Measurements from ENCODE around the gene PPP1R9A. TPM values are rescaled to one million over a fixed set of nuclear protein-coding genes. Genes with fewer than 3 reads are reported as not detected.

The PPP1R9A gene
- polyA plus RNA-seq, 1 experiment: 0.02 TPM

- no peak for DNase-seq (ENCODE audit: low read depth, low spot score)
- no peaks in the 10 kb centered on the region for H3K27me3 ChIP-seq (ENCODE audit: control insufficient read depth, insufficient read depth, low read length)
- TF ChIP-seq CTCF (IDR thresholded peaks at IDR 0.05; ENCODE audit: low read depth, low read length): no peak
- H3K9me3 ChIP-seq (ENCODE audit: control insufficient read depth, insufficient read depth, low read length): no peaks in the 10 kb centered on the region
- ChIA-PET POLR2A (no interaction called here), CTCF (no interaction called here)
- H3K4me3 ChIP-seq (ENCODE audit: low read depth, low read length): no peak overlapping the region
- H3K27ac ChIP-seq (ENCODE audit: low read depth, low read length): no peak overlapping the region
Measured at GRCh38 chr7:95052566-95053094, 145.2 kb downstream of the PPP1R9A start.

GRCh38 chr7:95054386-95054785 is 147.0 kb downstream of the PPP1R9A start:
- ChIA-PET POLR2A (no interaction called here), CTCF (no interaction called here)
- TF ChIP-seq CTCF (IDR thresholded peaks at IDR 0.05; ENCODE audit: low read depth, low read length): no peak
- DNase-seq (ENCODE audit: low read depth, low spot score): no peak
- Histone ChIP-seq H3K4me3 (ENCODE audit: low read depth, low read length) (no peak overlapping the region), H3K27ac (ENCODE audit: low read depth, low read length) (no peak overlapping the region), H3K27me3 (ENCODE audit: control insufficient read depth, insufficient read depth, low read length) (no peaks in the 10 kb centered on the region), H3K9me3 (ENCODE audit: control insufficient read depth, insufficient read depth, low read length) (no peaks in the 10 kb centered on the region)

GRCh38 chr7:95055295-95055694 is 147.9 kb downstream of the PPP1R9A start:
- no peak for TF ChIP-seq CTCF (IDR thresholded peaks at IDR 0.05; ENCODE audit: low read depth, low read length)
- DNase-seq (ENCODE audit: low read depth, low spot score): no peak
- no peaks in the 10 kb centered on the region for H3K9me3 ChIP-seq (ENCODE audit: control insufficient read depth, insufficient read depth, low read length)
- no peaks in the 10 kb centered on the region for H3K27me3 ChIP-seq (ENCODE audit: control insufficient read depth, insufficient read depth, low read length)
- H3K27ac ChIP-seq (ENCODE audit: low read depth, low read length): no peak overlapping the region
- POLR2A ChIA-PET: no interaction called here
- H3K4me3 ChIP-seq (ENCODE audit: low read depth, low read length): no peak overlapping the region
- CTCF ChIA-PET: no interaction called here

GRCh38 chr7:95056107-95056739 is 148.8 kb downstream of the PPP1R9A start:
- no peak for TF ChIP-seq CTCF (IDR thresholded peaks at IDR 0.05; ENCODE audit: low read depth, low read length)
- POLR2A ChIA-PET: no interaction called here
- H3K4me3 ChIP-seq (ENCODE audit: low read depth, low read length): no peak overlapping the region
- no peaks in the 10 kb centered on the region for H3K9me3 ChIP-seq (ENCODE audit: control insufficient read depth, insufficient read depth, low read length)
- CTCF ChIA-PET: no interaction called here
- no peak overlapping the region for H3K27ac ChIP-seq (ENCODE audit: low read depth, low read length)
- DNase-seq (ENCODE audit: low read depth, low spot score): no peak
- H3K27me3 ChIP-seq (ENCODE audit: control insufficient read depth, insufficient read depth, low read length): no peaks in the 10 kb centered on the region

- H3K4me3 ChIP-seq (ENCODE audit: low read depth, low read length): no peak overlapping the region
- no peak for TF ChIP-seq CTCF (IDR thresholded peaks at IDR 0.05; ENCODE audit: low read depth, low read length)
- no peaks in the 10 kb centered on the region for H3K9me3 ChIP-seq (ENCODE audit: control insufficient read depth, insufficient read depth, low read length)
- no peak for DNase-seq (ENCODE audit: low read depth, low spot score)
- H3K27ac ChIP-seq (ENCODE audit: low read depth, low read length): no peak overlapping the region
- no peaks in the 10 kb centered on the region for H3K27me3 ChIP-seq (ENCODE audit: control insufficient read depth, insufficient read depth, low read length)
- CTCF ChIA-PET: no interaction called here
- POLR2A ChIA-PET: no interaction called here
Measured at GRCh38 chr7:95056901-95057300, 149.5 kb downstream of the PPP1R9A start.

Data from AG04450 (cell line).